Activated T-cell treated with anti-CD3 and anti-CD28 coated beads for 4 hours (primary cell): Measurements from ENCODE around the gene MCAM.

Source experiments
- DNase-seq: peaks from one replicate; pipeline ENCODE4 v3.0.0-alpha.2; 2020

The MCAM gene

GRCh38 chr11:119316729-119317591 is at the start of gene MCAM:
MCAM (minus strand) TSS chr11:119317130; CDS start chr11:119317101, 29 bp downstream.
- no peak for DNase-seq

GRCh38 chr11:119365071-119365591 is 48.2 kb upstream of the MCAM start:
- no peak for DNase-seq

GRCh38 chr11:119363851-119364590 is 47.1 kb upstream of the MCAM start:
- DNase-seq: peak; percentile 53

- no peak for DNase-seq
Measured at GRCh38 chr11:119363081-119363850, 46.3 kb upstream of the MCAM start.

GRCh38 chr11:119362741-119363080 is 45.8 kb upstream of the MCAM start:
- DNase-seq: no peak

- no peak for DNase-seq
Measured at GRCh38 chr11:119361941-119362725, 45.2 kb upstream of the MCAM start.

GRCh38 chr11:119361056-119361787 is 44.3 kb upstream of the MCAM start:
- DNase-seq: no peak

- no peak for DNase-seq
Measured at GRCh38 chr11:119359365-119360214, 42.7 kb upstream of the MCAM start.

- DNase-seq: no peak
Measured at GRCh38 chr11:119357074-119357473, 40.1 kb upstream of the MCAM start.

GRCh38 chr11:119356349-119357031 is 39.6 kb upstream of the MCAM start:
- DNase-seq: peak; percentile 57

GRCh38 chr11:119355091-119355843 is 38.3 kb upstream of the MCAM start:
- DNase-seq: no peak

GRCh38 chr11:119352857-119353260 is 35.9 kb upstream of the MCAM start:
- DNase-seq: no peak

- no peak for DNase-seq
Measured at GRCh38 chr11:119351232-119351631, 34.3 kb upstream of the MCAM start.

- no peak for DNase-seq
Measured at GRCh38 chr11:119350302-119350701, 33.4 kb upstream of the MCAM start.

- no peak for DNase-seq
Measured at GRCh38 chr11:119347940-119348605, 31.1 kb upstream of the MCAM start.

GRCh38 chr11:119347242-119347641 is 30.3 kb upstream of the MCAM start:
- DNase-seq: no peak

- no peak for DNase-seq
Measured at GRCh38 chr11:119346605-119347004, 29.7 kb upstream of the MCAM start, which contains the start of gene MFRP. MFRP (minus strand) TSS chr11:119346705; CDS start chr11:119346513, 192 bp downstream.

- DNase-seq: no peak
Measured at GRCh38 chr11:119345685-119346084, 28.8 kb upstream of the MCAM start.
